HK-2 (cell line): ENCODE data around the gene ROPN1L.
"Not testable (repeated sequence)": the region's sequence is repeated elsewhere in the genome, so short reads cannot be mapped to it uniquely, and the experiment has no call there.

Experiments
- DNase-seq: peaks from one replicate; pipeline ENCODE4 v3.0.0-alpha.2; 2018; ENCODE audit not compliant: unreplicated experiment

Gene ROPN1L

GRCh38 chr5:10441083-10441991, at the start of gene ROPN1L:
TSS of gene ROPN1L (plus strand) at chr5:10441879. CDS start at chr5:10442168, 289 bp downstream.
- peak; percentile 85 for DNase-seq

GRCh38 chr5:10392567-10393328, 48.9 kb upstream of the ROPN1L start:
- DNase-seq: not testable (repeated sequence)

GRCh38 chr5:10393491-10393890, 48.2 kb upstream of the ROPN1L start:
- no peak for DNase-seq

- DNase-seq: no peak
These were observed 45.1 kb upstream of the ROPN1L start for GRCh38 chr5:10396552-10396951.

- no peak for DNase-seq
These were observed 41.8 kb upstream of the ROPN1L start for GRCh38 chr5:10399839-10400238.

- no peak for DNase-seq
These were observed 41.3 kb upstream of the ROPN1L start for GRCh38 chr5:10400411-10400810.

- no peak for DNase-seq
These were observed 40.8 kb upstream of the ROPN1L start for GRCh38 chr5:10400831-10401230.

GRCh38 chr5:10401498-10401897, 40.2 kb upstream of the ROPN1L start:
- no peak for DNase-seq

GRCh38 chr5:10403829-10404228, 37.9 kb upstream of the ROPN1L start:
- DNase-seq: no peak

GRCh38 chr5:10406651-10407050, 35.0 kb upstream of the ROPN1L start:
- DNase-seq: no peak

- DNase-seq: no peak
These were observed 32.2 kb upstream of the ROPN1L start for GRCh38 chr5:10409504-10409903.

- no peak for DNase-seq
These were observed 31.0 kb upstream of the ROPN1L start for GRCh38 chr5:10410662-10411061.

- DNase-seq: no peak
These were observed 30.3 kb upstream of the ROPN1L start for GRCh38 chr5:10411336-10411735.

GRCh38 chr5:10416868-10417267, 24.8 kb upstream of the ROPN1L start:
- DNase-seq: no peak

- DNase-seq: no peak
These were observed 22.9 kb upstream of the ROPN1L start for GRCh38 chr5:10418654-10419345.

- no peak for DNase-seq
These were observed 21.2 kb upstream of the ROPN1L start for GRCh38 chr5:10420468-10420867.

- DNase-seq: no peak
These were observed 20.7 kb upstream of the ROPN1L start for GRCh38 chr5:10420932-10421331.

- DNase-seq: no peak
These were observed 19.6 kb upstream of the ROPN1L start for GRCh38 chr5:10421896-10422691.

- DNase-seq: no peak
These were observed 18.7 kb upstream of the ROPN1L start for GRCh38 chr5:10423022-10423421.

- DNase-seq: no peak
These were observed 17.5 kb upstream of the ROPN1L start for GRCh38 chr5:10424124-10424731.

GRCh38 chr5:10427201-10427600, 14.5 kb upstream of the ROPN1L start:
- no peak for DNase-seq
